Right cardiac atrium (tissue), 5 donors: ENCODE data around the gene MARVELD3. TPM values are rescaled to one million over a fixed set of nuclear protein-coding genes. Genes with fewer than 3 reads are reported as not detected.
A peak's percentile ranks its signal among the peaks of the same experiment; 100 is the strongest.
"Not testable (repeated sequence)": the region's sequence is repeated elsewhere in the genome, so short reads cannot be mapped to it uniquely, and the experiment has no call there.

ENCODE experiments used
- ATAC-seq, 2 donors: fragments of 200-7000 bp; cut with Tn5 transposase; one replicate each; pipeline versions ENCODE4 v1.8.0 to v1.9.1; 2020; ENCODE audit warnings: moderate library complexity in 2 of 2, mild to moderate bottlenecking in 1 of 2
- DNase-seq, 3 donors: peaks; one replicate each; pipeline ENCODE4 v3.0.0-alpha.2; 2020
- H3K27ac ChIP-seq: one replicate; pipeline ENCODE4 v1.5.1; 2013; ENCODE audit warnings: mild to moderate bottlenecking, low read length, control low read depth, moderate library complexity
- H3K27me3 ChIP-seq: one replicate; pipeline ENCODE4 v1.6.1; 2013; ENCODE audit not compliant: control insufficient read depth, insufficient read depth
- H3K4me1 ChIP-seq: one replicate; pipeline ENCODE4 v1.6.1; 2013; ENCODE audit warnings: low read length; ENCODE audit not compliant: control insufficient read depth, insufficient read depth
- H3K4me3 ChIP-seq: one replicate; pipeline ENCODE4 v1.5.1; 2013; ENCODE audit warnings: low read length, control low read depth
- H3K9me3 ChIP-seq: one replicate; pipeline ENCODE4 v1.6.1; 2013; ENCODE audit warnings: low read length; ENCODE audit not compliant: control insufficient read depth
- WGBS: extraction: QIAGEN DNeasy Blood & Tissue Kit; methylation state at CpG from one replicate; pipeline ENCODE4 v1.1.7; 2013; 5-methylcytosine and 5-hydroxymethylcytosine counted together
- intact Hi-C, 4 donors: fragments of 100-400 bp; cut with DNase I; formaldehyde crosslinking; loops; one replicate each; pipeline versions ENCODE4 v1.11.0 to v1.14.0; 2022 to 2023
- long read RNA-seq, 4 donors: library from polyadenylated mRNA; unstranded; transcript quantifications; one replicate each; pipeline ENCODE4 v2.0.0, GENCODE V29; 2020 to 2021
- polyA plus RNA-seq: library from polyadenylated mRNA; stranded (reverse); fragments of 200-250 nt; gene quantifications from one replicate; pipeline ENCODE4 v1.2.3, GENCODE V29; 2013
- total RNA-seq, 4 donors: library from RNA; stranded (reverse); fragmentation: NEBNext Ultra II Directional; extraction: Animal tissue kit (Norgen Biotek cat#: 25700); gene quantifications; one replicate each; pipeline ENCODE4 v1.2.1, GENCODE V29; 2021
- donor health status: healthy with polysubstance abuse.
- donor health status: DM: no; HTN: yes; CAD: no.
- donor health status: DM: no; HTN: no; CAD: no.
- donor health status: DM: no; HTN: yes; CAD: no; lungs with severe emphysema.
- donor health status: DM: yes; HTN: yes; CAD: no.

Gene MARVELD3, protein sequence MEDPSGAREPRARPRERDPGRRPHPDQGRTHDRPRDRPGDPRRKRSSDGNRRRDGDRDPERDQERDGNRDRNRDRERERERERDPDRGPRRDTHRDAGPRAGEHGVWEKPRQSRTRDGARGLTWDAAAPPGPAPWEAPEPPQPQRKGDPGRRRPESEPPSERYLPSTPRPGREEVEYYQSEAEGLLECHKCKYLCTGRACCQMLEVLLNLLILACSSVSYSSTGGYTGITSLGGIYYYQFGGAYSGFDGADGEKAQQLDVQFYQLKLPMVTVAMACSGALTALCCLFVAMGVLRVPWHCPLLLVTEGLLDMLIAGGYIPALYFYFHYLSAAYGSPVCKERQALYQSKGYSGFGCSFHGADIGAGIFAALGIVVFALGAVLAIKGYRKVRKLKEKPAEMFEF
- total RNA-seq (not detected), polyA plus RNA-seq (0.02 TPM)
- long read RNA-seq, donor 1: 0 reads
- long read RNA-seq, donor 2: 0 reads
- long read RNA-seq, donor 3: 0 reads
- long read RNA-seq, donor 4: 0 reads

- 1% methylated on average over 98 of the region's 98 CpGs for WGBS
- H3K27ac ChIP-seq: no peak within 1 kb of the TSS
- peaks cover 4% of the 10 kb centered on the region for H3K4me1 ChIP-seq
- no peaks in the 10 kb centered on the region for H3K27me3 ChIP-seq
- peak within 1 kb of the TSS; percentile 50 for H3K4me3 ChIP-seq
- peak in 2 of 3 donors; percentile 54 to 72 for DNase-seq
- intact Hi-C loops: no loop called here
- ATAC-seq: peak; percentile 37 to 47
- H3K9me3 ChIP-seq: no peaks in the 10 kb centered on the region
Observed at GRCh38 chr16:71626018-71626857, at the start of gene MARVELD3. Gene MARVELD3, plus strand, starts transcription at chr16:71626184. Its CDS starts 46 bp downstream, at chr16:71626230.

GRCh38 chr16:71576971-71577370 lies 49.0 kb upstream of the MARVELD3 start, which contains the start of gene TAT:
Gene TAT, minus strand, starts transcription at chr16:71577092. Its CDS starts 677 bp downstream, at chr16:71576415.
- Histone ChIP-seq H3K27me3 (no peaks in the 10 kb centered on the region), H3K4me3 (no peak within 1 kb of the TSS), H3K9me3 (no peaks in the 10 kb centered on the region), H3K27ac (no peak within 1 kb of the TSS), H3K4me1 (no peaks in the 10 kb centered on the region)
- WGBS: 18% methylated on average over 3 of the region's 3 CpGs
- intact Hi-C loops: no loop called here
- DNase-seq (no peak), ATAC-seq (no peak)

DNA sequence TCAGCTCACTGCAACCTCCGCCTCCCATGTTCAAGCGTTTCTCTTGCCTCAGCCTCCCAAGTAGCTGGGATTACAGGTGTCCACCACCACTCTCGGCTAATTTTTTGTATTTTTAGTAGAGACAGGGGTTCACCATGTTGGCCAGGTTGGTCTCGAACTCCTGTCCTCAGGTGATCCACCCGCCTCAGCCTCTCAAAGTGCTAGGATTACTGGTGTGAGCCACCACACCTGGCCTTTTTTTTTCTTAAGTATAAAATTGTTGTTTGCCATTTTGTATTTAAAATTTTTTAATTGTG lies 43.5 kb upstream of the MARVELD3 start:
- H3K4me3 ChIP-seq, H3K9me3 ChIP-seq, H3K4me1 ChIP-seq, intact Hi-C loops, H3K27ac ChIP-seq, DNase-seq, H3K27me3 ChIP-seq, ATAC-seq: not testable (repeated sequence)
- WGBS: 87% methylated on average over 5 of the region's 5 CpGs

- no peak for ATAC-seq
- H3K4me1 ChIP-seq: no peaks in the 10 kb centered on the region
- intact Hi-C loops: no loop called here
- H3K27me3 ChIP-seq: no peaks in the 10 kb centered on the region
- no peaks in the 10 kb centered on the region for H3K9me3 ChIP-seq
- no peak overlapping the region for H3K4me3 ChIP-seq
- H3K27ac ChIP-seq: no peak overlapping the region
- no peak for DNase-seq
- WGBS: 84% methylated on average over 3 of the region's 3 CpGs
Observed at GRCh38 chr16:71584543-71585317, 41.3 kb upstream of the MARVELD3 start.

DNA sequence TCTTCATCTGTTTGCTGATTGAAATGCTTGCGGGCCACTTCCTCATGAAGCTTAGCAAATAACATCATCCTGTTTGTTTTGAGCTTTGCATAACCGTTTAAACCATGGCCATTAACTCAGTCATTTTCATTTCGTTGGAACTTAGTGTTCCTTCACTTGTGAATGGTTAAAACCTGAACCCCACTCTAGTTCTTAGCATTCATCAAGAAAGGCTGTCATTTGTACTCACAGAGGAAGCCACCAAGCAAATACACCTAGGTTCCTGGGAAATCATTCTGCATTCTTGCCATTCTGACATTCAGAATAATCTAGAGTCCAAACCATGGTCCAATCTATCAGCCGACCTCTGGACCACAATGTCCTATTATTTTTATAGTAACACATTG lies 40.7 kb upstream of the MARVELD3 start:
- intact Hi-C loops: no loop called here
- WGBS: 51% methylated on average over 4 of the region's 4 CpGs
- ATAC-seq (no peak), DNase-seq (no peak)
- Histone ChIP-seq H3K9me3 (no peaks in the 10 kb centered on the region), H3K4me1 (no peaks in the 10 kb centered on the region), H3K4me3 (no peak overlapping the region), H3K27me3 (no peaks in the 10 kb centered on the region), H3K27ac (no peak overlapping the region)

DNA sequence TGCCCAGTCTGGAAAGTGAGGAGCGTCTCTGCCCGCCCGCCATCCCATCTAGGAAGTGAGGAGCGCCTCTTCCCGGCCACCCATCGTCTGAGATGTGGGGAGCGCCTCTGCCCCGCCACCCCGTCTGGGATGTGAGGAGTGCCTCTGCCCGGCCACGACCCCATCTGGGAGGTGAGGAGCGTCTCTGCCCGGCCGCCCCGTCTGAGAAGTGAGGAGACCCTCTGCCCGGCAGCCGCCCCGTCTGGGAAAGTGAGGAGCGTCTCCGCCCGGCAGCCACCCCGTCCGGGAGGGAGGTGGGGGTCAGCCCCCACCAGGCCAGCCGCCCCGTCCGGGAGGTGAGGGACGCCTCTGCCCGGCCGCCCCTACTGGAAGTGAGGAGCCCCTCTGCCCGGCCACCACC lies 36.6 kb upstream of the MARVELD3 start:
- ATAC-seq, H3K4me1 ChIP-seq, H3K27me3 ChIP-seq, intact Hi-C loops, H3K4me3 ChIP-seq, H3K27ac ChIP-seq, H3K9me3 ChIP-seq, DNase-seq: not testable (repeated sequence)
- WGBS: 92% methylated on average over 30 of the region's 30 CpGs

DNA sequence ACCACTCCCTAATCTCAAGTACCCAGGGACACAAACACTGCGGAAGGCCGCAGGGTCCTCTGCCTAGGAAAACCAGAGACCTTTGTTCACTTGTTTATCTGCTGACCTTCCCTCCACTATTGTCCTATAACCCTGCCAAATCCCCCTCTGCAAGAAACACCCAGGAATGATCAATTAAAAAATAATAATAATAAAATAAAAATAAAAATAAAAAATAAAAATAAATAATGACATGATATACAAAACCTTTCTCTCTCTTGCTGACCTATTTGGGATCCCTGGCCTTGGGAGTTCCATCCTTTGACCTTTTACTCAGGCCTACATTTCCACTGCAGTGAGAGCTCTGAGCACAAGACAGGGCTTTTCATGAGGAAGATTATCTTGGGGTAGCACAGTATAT lies 35.9 kb upstream of the MARVELD3 start:
- DNase-seq, H3K4me1 ChIP-seq, H3K27me3 ChIP-seq, ATAC-seq, intact Hi-C loops, H3K27ac ChIP-seq, H3K4me3 ChIP-seq, H3K9me3 ChIP-seq: not testable (repeated sequence)
- no CpG with 5 or more reads among the region's 2 CpGs for WGBS

DNA sequence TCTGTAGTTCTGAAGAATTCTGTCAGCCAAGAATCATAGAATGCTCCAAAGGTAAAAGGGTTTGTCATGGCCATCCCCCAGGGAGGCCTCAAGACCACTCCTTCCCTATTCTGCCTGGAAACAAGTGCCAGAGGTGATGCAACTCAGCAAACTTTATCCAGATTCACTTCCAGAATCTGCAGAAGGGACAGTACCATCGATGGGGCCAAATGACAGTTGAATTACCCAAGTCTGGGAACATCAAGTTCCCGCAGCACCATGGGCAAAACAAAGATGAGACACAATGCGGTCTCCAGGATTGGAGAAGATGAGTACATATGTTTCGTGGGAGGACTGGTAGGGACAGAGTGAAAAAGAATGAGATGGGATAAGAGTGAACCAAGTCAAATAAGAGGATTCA lies 35.4 kb upstream of the MARVELD3 start:
- WGBS: 80% methylated on average over 4 of the region's 4 CpGs
- intact Hi-C loops: no loop called here
- H3K27ac ChIP-seq: no peak overlapping the region

GRCh38 chr16:71591917-71592316 lies 34.1 kb upstream of the MARVELD3 start:
- 74% methylated on average over 3 of the region's 3 CpGs for WGBS
- DNase-seq (no peak), ATAC-seq (no peak)

More for the DNA sequence above, 35.4 kb upstream of the MARVELD3 start:
- ATAC-seq (no peak), DNase-seq (no peak)
- H3K27me3 ChIP-seq: no peaks in the 10 kb centered on the region
- H3K9me3 ChIP-seq: no peaks in the 10 kb centered on the region
- no peaks in the 10 kb centered on the region for H3K4me1 ChIP-seq
- no peak overlapping the region for H3K4me3 ChIP-seq

GRCh38 chr16:71593048-71593999 lies 32.7 kb upstream of the MARVELD3 start:
- no peaks in the 10 kb centered on the region for H3K9me3 ChIP-seq
- DNase-seq (no peak), ATAC-seq (no peak)
- no peak overlapping the region for H3K27ac ChIP-seq
- H3K4me3 ChIP-seq: no peak overlapping the region
- intact Hi-C loops: no loop called here
- no peaks in the 10 kb centered on the region for H3K4me1 ChIP-seq
- H3K27me3 ChIP-seq: no peaks in the 10 kb centered on the region
- 79% methylated on average over 3 of the region's 3 CpGs for WGBS

More at GRCh38 chr16:71591917-71592316, 34.1 kb upstream of the MARVELD3 start:
- no peak overlapping the region for H3K4me3 ChIP-seq
- intact Hi-C loops: no loop called here
- no peaks in the 10 kb centered on the region for H3K9me3 ChIP-seq
- H3K27ac ChIP-seq: no peak overlapping the region
- H3K4me1 ChIP-seq: no peaks in the 10 kb centered on the region
- no peaks in the 10 kb centered on the region for H3K27me3 ChIP-seq
